ENCODE data around the gene MTR.

MTR gene

DNA sequence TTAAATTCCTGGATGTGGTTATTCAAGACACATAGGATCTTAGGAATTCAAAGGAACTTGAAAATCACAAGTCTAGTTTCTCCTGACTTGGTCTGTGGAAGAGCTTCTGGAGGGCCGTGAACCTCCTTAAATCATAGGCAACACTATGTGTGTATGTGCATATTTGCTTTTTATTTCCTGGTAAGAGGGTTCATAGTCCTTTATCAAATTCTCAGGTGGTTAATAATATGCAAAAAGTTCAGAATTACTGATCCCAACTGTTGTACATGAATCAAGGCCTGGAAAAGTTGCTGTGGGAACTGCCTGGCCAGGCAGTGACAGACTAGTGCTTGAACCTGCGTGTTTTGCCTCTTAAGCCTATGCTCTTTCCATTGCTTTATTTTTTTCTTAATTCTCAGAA lies 12.9 kb downstream of the MTR start:
- Histone ChIP-seq H3K36me3 (replicated peaks; ENCODE audit: insufficient read depth, low read length) (no peaks in the 10 kb centered on the region), H3K27ac (ENCODE audit: low read length) (no peak overlapping the region)

DNA sequence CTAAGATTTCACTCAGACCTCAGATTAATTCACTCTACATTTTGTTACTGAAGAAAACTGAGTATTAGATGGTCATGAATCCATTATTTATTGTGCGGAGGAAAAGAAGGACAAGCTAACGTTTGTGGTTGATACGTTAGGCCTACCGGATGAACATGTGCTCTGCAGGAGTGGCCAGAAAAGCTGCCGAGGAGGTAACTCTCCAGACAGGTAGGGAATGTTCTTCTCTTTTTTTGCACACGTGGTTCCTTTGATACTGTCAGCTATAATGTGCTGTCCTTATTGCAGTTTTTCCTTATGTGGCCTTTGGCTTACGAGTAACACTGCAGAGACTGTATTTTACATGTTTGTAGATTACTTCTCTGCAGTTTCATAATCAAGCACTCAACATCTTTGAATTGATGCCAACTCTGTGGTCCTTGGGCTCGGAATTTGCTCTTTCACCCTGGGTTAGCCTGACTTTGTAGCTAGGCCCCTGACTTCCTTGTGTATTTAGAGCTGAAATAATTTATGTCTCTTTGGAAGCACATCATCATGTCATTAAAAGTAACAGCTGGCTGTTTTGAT lies 13.6 kb downstream of the MTR start:
- no peak for TF ChIP-seq EZH2phosphoT487 (IDR thresholded peaks at IDR 0.05; ENCODE audit: low read length)
- no peak for TF ChIP-seq EZH2 (optimal IDR thresholded peaks at IDR 0.05; ENCODE audit: low read depth, low read length)
- TF ChIP-seq, protein P1, sequence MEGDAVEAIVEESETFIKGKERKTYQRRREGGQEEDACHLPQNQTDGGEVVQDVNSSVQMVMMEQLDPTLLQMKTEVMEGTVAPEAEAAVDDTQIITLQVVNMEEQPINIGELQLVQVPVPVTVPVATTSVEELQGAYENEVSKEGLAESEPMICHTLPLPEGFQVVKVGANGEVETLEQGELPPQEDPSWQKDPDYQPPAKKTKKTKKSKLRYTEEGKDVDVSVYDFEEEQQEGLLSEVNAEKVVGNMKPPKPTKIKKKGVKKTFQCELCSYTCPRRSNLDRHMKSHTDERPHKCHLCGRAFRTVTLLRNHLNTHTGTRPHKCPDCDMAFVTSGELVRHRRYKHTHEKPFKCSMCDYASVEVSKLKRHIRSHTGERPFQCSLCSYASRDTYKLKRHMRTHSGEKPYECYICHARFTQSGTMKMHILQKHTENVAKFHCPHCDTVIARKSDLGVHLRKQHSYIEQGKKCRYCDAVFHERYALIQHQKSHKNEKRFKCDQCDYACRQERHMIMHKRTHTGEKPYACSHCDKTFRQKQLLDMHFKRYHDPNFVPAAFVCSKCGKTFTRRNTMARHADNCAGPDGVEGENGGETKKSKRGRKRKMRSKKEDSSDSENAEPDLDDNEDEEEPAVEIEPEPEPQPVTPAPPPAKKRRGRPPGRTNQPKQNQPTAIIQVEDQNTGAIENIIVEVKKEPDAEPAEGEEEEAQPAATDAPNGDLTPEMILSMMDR (IDR thresholded peaks at IDR 0.05; ENCODE audit: low read length) = no peak
- no peaks in the 10 kb centered on the region for H3K9me3 ChIP-seq (replicated peaks; ENCODE audit: insufficient read depth, low read length)
- H3F3A ChIP-seq (ENCODE audit: insufficient read depth, low read length) = no peaks in the 10 kb centered on the region
- H3K36me3 ChIP-seq (replicated peaks; ENCODE audit: insufficient read depth, low read length) = no peaks in the 10 kb centered on the region
- no peak overlapping the region for H3K9ac ChIP-seq (ENCODE audit: low read length)
- DNase-seq = no peak
- no peaks in the 10 kb centered on the region for H3K27me3 ChIP-seq (replicated peaks; ENCODE audit: insufficient read depth, low read length)
- H3K79me2 ChIP-seq (ENCODE audit: low read length) = peaks cover 3% of the 10 kb centered on the region; the same call in 1 of the 2 replicates
- H3K4me3 ChIP-seq (ENCODE audit: low read length) = no peak overlapping the region
- H3K4me2 ChIP-seq (ENCODE audit: low read depth, low read length) = no peak overlapping the region
- no peaks in the 10 kb centered on the region for H4K20me1 ChIP-seq (ENCODE audit: insufficient read depth, low read length)
- H3K27ac ChIP-seq (ENCODE audit: low read length) = no peak overlapping the region
- H3K9me2 ChIP-seq (replicated peaks; ENCODE audit: insufficient read depth, low read length) = no peaks in the 10 kb centered on the region
- H2AFZ ChIP-seq (ENCODE audit: low read length) = no peak overlapping the region
- H3K4me1 ChIP-seq (ENCODE audit: low read length) = no peaks in the 10 kb centered on the region

More for the DNA sequence above, 12.9 kb downstream of the MTR start:
- H3K27me3 ChIP-seq (replicated peaks; ENCODE audit: insufficient read depth, low read length) = no peaks in the 10 kb centered on the region
- H3K9me2 ChIP-seq (replicated peaks; ENCODE audit: insufficient read depth, low read length) = no peaks in the 10 kb centered on the region
- no peaks in the 10 kb centered on the region for H3K9me3 ChIP-seq (replicated peaks; ENCODE audit: insufficient read depth, low read length)
- H3K4me1 ChIP-seq (ENCODE audit: low read length) = no peaks in the 10 kb centered on the region
- H3K4me2 ChIP-seq (ENCODE audit: low read depth, low read length) = no peak overlapping the region
- H2AFZ ChIP-seq (ENCODE audit: low read length) = no peak overlapping the region
- no peak for TF ChIP-seq EZH2 (optimal IDR thresholded peaks at IDR 0.05; ENCODE audit: low read depth, low read length)
- H3K4me3 ChIP-seq (ENCODE audit: low read length) = no peak overlapping the region
- no peak overlapping the region for H3K9ac ChIP-seq (ENCODE audit: low read length)
- H4K20me1 ChIP-seq (ENCODE audit: insufficient read depth, low read length) = no peaks in the 10 kb centered on the region
- DNase-seq = no peak
- peaks cover 3% of the 10 kb centered on the region; the same call in 1 of the 2 replicates for H3K79me2 ChIP-seq (ENCODE audit: low read length)
- no peaks in the 10 kb centered on the region for H3F3A ChIP-seq (ENCODE audit: insufficient read depth, low read length)

DNA sequence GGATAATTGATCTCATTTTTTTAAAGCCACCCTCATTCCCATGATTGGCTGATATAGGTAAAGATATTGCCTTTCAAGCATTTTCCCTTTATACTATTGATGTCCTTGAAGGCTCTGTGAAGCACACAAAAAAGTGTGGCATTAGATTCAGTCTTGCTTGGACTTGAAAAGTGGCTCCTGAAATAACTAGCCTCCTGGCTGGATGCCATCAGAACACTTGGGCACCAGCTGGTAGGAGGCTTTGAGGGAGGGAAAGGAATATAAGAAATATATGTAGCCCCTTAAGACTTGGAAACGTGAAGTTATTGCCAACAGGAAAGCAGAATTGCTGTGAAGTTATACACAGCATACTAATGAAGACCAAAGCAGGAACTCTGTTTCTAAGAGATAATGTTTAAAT lies 14.1 kb downstream of the MTR start:
- Histone ChIP-seq H3K9me2 (replicated peaks; ENCODE audit: insufficient read depth, low read length) (no peaks in the 10 kb centered on the region), H3K4me1 (ENCODE audit: low read length) (no peaks in the 10 kb centered on the region), H3F3A (ENCODE audit: insufficient read depth, low read length) (no peaks in the 10 kb centered on the region), H3K9ac (ENCODE audit: low read length) (no peak overlapping the region), H3K4me2 (ENCODE audit: low read depth, low read length) (no peak overlapping the region), H3K36me3 (replicated peaks; ENCODE audit: insufficient read depth, low read length) (no peaks in the 10 kb centered on the region), H3K27ac (ENCODE audit: low read length) (no peak overlapping the region), H3K27me3 (replicated peaks; ENCODE audit: insufficient read depth, low read length) (no peaks in the 10 kb centered on the region), H2AFZ (ENCODE audit: low read length) (no peak overlapping the region), H3K4me3 (ENCODE audit: low read length) (no peak overlapping the region), H3K79me2 (ENCODE audit: low read length) (peaks cover 3% of the 10 kb centered on the region; the same call in 1 of the 2 replicates), H3K9me3 (replicated peaks; ENCODE audit: insufficient read depth, low read length) (no peaks in the 10 kb centered on the region), H4K20me1 (ENCODE audit: insufficient read depth, low read length) (no peaks in the 10 kb centered on the region)
- TF ChIP-seq EZH2 (optimal IDR thresholded peaks at IDR 0.05; ENCODE audit: low read depth, low read length) (no peak), EZH2phosphoT487 (IDR thresholded peaks at IDR 0.05; ENCODE audit: low read length) (no peak)
- TF ChIP-seq, protein P1 (IDR thresholded peaks at IDR 0.05; ENCODE audit: low read length) = no peak
- no peak for DNase-seq

DNA sequence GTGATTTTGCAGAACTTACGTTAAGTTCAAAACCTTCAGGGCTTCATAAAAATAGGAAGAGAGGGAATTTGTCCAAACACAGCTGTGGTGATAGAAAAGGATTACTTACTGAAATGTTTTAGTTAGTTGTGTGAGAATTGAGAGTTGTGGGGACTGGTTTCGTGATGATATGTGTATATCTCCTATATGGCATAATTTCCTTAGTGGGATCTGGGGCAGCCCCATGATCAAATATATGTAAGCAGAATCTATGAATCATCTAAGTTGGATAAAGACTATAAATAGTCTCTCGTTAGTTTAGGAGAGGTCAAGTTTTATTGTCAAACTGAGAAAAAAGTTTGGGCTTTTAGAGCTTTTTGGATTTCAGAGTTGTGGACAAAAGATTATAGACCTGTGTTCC lies 14.9 kb downstream of the MTR start:
- Histone ChIP-seq H2AFZ (ENCODE audit: low read length) (no peak overlapping the region), H3K36me3 (replicated peaks; ENCODE audit: insufficient read depth, low read length) (no peaks in the 10 kb centered on the region; the same call in 1 of the 2 replicates)

More for the DNA sequence above, 14.9 kb downstream of the MTR start:
- TF ChIP-seq EZH2 (optimal IDR thresholded peaks at IDR 0.05; ENCODE audit: low read depth, low read length) = no peak
- TF ChIP-seq, protein P1 (IDR thresholded peaks at IDR 0.05; ENCODE audit: low read length) = no peak
- no peak for TF ChIP-seq EZH2phosphoT487 (IDR thresholded peaks at IDR 0.05; ENCODE audit: low read length)
- Histone ChIP-seq H3K4me1 (ENCODE audit: low read length) (no peaks in the 10 kb centered on the region), H3K9me3 (replicated peaks; ENCODE audit: insufficient read depth, low read length) (no peaks in the 10 kb centered on the region), H3K9me2 (replicated peaks; ENCODE audit: insufficient read depth, low read length) (no peaks in the 10 kb centered on the region), H3K4me3 (ENCODE audit: low read length) (no peak overlapping the region), H3K79me2 (ENCODE audit: low read length) (peaks cover 2% of the 10 kb centered on the region; the same call in 1 of the 2 replicates), H3K9ac (ENCODE audit: low read length) (no peak overlapping the region), H3K4me2 (ENCODE audit: low read depth, low read length) (no peak overlapping the region), H3K27ac (ENCODE audit: low read length) (no peak overlapping the region), H3K27me3 (replicated peaks; ENCODE audit: insufficient read depth, low read length) (no peaks in the 10 kb centered on the region), H4K20me1 (ENCODE audit: insufficient read depth, low read length) (no peaks in the 10 kb centered on the region), H3F3A (ENCODE audit: insufficient read depth, low read length) (no peaks in the 10 kb centered on the region)
- DNase-seq = no peak
